Omental fat pad (tissue), 4 donors: ENCODE data around the gene GALNS. TPM values are rescaled to one million over a fixed set of nuclear protein-coding genes. Genes with fewer than 3 reads are reported as not detected.

Experiments used
- ATAC-seq: fragments of 150-250 bp; one replicate; pipeline ENCODE4 v1.9.1; 2016; ENCODE audit warnings: mild to moderate bottlenecking, moderate library complexity; ENCODE audit not compliant: low FRiP score
- DNase-seq: peaks from one replicate; pipeline ENCODE4 v3.0.0-alpha.2; 2019; ENCODE audit warnings: low spot score
- CTCF ChIP-seq, 3 donors: fragments of 450-650 bp; IDR thresholded peaks; one replicate each; pipeline ENCODE4 v1.5.1; 2016 to 2017; ENCODE audit warnings: antibody characterized with exemption in 3 of 3, mild to moderate bottlenecking in 3 of 3, moderate library complexity in 2 of 3
- total RNA-seq, 4 donors: library from RNA; depleted of rRNA; stranded (reverse); fragments of >200 nt; gene quantifications; one replicate each; pipeline ENCODE4 v1.1.0, GENCODE V29; 2016

GALNS gene
- total RNA-seq, 4 donors from 2014 or later = 15.0 to 32.0 (median 23.4) TPM

- DNase-seq = no peak
- no peak for TF ChIP-seq CTCF (IDR thresholded peaks at IDR 0.05)
- no peak for ATAC-seq
Observed at GRCh38 chr16:88771294-88771772, 85.4 kb downstream of the GALNS start.

GRCh38 chr16:88770461-88771293 lies 86.1 kb downstream of the GALNS start:
- TF ChIP-seq CTCF (IDR thresholded peaks at IDR 0.05) = no peak
- DNase-seq (no peak), ATAC-seq (peak; percentile 61)

GRCh38 chr16:88769617-88770460 lies 86.9 kb downstream of the GALNS start:
- ATAC-seq (no peak), DNase-seq (no peak)
- TF ChIP-seq CTCF (IDR thresholded peaks at IDR 0.05) = no peak

GRCh38 chr16:88768071-88768783 lies 88.5 kb downstream of the GALNS start:
- DNase-seq (no peak), ATAC-seq (peak; percentile 37)
- TF ChIP-seq CTCF (IDR thresholded peaks at IDR 0.05) = no peak

- DNase-seq (no peak), ATAC-seq (no peak)
- TF ChIP-seq CTCF (IDR thresholded peaks at IDR 0.05) = no peak
Observed at GRCh38 chr16:88767546-88768070, 89.1 kb downstream of the GALNS start.

- ATAC-seq = no peak
- no peak for TF ChIP-seq CTCF (IDR thresholded peaks at IDR 0.05)
- DNase-seq = no peak
Observed at GRCh38 chr16:88766975-88767374, 89.8 kb downstream of the GALNS start.
